GM21576 (cell line): ENCODE measurements around the gene ZNF341.

Source experiments
- ATAC-seq: cut with Tn5 transposase; IDR thresholded peaks from one replicate; pipeline ENCODE4 v1.9.1; 2021; ENCODE audit warnings: mild to moderate bottlenecking, moderate library complexity; ENCODE audit not compliant: unreplicated experiment

Gene ZNF341

DNA sequence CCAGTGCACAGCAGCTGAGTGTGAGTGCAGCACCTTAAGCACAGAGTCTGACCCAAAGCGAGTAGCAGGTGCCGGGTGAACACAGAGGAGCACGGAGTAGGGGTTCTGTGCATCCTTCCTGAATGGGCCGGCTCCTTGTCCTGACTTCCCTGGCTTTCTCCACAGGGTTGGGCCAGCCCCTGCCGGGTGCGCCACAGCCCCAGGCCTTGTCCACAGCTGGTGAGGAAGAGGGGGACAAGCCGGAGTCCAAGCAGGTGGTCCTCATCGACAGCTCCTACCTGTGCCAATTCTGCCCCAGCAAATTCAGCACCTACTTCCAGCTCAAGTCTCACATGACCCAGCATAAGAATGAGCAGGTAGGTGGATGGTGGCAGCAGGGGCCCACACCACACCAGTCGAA lies 34.9 kb downstream of the ZNF341 start:
- ATAC-seq: no peak

DNA sequence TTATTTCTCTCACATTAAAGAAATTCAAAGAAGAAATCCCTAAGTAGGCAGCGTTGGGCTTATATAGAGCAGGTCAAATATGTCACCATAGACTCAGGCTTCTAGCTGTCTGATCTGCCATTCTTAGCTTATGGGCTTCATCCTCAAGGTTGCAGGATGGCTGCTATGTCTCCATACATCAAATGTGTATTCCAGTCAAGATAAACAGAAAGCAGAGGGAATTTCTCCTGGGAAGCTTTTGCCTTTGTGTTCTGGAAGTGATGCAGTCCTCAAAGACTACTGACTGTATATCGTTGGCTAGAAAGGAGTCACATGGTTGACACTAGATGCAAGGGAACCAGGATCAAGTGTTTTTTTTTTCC lies 36.0 kb downstream of the ZNF341 start:
- ATAC-seq: no peak

DNA sequence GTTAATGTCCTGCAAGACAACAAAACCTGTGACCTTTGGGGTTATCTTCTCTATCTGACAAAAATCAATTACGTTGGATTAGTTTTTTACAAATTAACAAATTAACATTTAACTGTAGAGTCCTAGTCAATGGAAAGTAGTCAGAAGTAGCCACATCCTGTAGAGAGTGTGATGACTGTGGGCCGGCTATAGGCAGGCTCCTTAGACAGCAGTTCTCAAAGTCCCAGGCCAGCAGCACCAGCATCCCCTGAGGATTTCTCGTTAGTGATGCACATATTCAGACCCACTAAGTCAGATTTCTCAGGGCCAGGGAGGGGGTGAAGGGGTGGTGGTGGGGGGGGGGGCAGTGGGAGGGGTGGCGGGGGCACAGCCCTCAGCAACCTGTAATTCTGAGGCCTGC lies 37.2 kb downstream of the ZNF341 start:
- no peak for ATAC-seq

- ATAC-seq: no peak
These were observed 38.2 kb downstream of the ZNF341 start for GRCh38 chr20:33770005-33770404.

- ATAC-seq: no peak
These were observed 40.1 kb downstream of the ZNF341 start for GRCh38 chr20:33771938-33772337.

GRCh38 chr20:33772439-33772838 lies 40.6 kb downstream of the ZNF341 start:
- ATAC-seq: no peak

GRCh38 chr20:33773412-33774089 lies 41.8 kb downstream of the ZNF341 start:
- ATAC-seq: peak; percentile 49

DNA sequence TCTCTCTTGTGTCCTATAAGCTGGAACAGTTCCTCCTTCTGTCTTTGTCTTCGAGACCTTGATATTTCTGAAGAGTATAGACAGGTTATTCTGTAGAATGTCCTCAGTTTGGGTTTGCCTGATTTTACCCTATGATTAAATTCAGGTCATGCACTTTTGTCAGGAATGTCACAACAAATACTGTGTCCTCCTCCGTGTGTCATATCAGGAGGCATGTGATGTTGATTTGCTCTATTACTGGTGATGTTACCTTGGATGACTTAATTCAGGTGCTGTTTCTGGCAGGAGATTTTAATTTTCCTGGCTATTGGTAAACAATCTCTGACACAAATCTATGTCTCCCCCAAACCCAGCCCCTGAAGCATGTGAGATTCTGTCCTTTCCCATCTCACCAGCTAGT lies 46.0 kb downstream of the ZNF341 start:
- no peak for ATAC-seq

DNA sequence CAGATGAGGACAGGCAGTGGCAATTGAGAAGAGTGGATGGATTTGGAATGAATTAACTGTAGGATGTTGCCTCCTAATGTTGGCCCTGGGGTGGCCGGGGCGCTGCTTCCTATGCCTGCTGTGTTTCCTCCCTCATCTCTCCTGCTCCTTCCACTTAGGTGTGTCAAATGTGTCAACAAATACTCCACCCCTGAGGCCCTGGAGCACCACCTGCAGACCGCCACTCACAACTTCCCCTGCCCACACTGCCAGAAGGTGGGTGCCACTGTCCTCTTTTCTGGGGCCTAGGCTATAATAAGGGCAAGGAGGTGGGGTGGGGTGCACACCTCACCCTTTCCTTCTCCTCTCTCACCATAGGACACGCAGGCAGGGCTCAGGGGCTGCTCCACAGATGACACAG lies 49.3 kb downstream of the ZNF341 start:
- ATAC-seq: no peak

GRCh38 chr20:33781945-33782344 lies 50.1 kb downstream of the ZNF341 start:
- ATAC-seq: no peak

DNA sequence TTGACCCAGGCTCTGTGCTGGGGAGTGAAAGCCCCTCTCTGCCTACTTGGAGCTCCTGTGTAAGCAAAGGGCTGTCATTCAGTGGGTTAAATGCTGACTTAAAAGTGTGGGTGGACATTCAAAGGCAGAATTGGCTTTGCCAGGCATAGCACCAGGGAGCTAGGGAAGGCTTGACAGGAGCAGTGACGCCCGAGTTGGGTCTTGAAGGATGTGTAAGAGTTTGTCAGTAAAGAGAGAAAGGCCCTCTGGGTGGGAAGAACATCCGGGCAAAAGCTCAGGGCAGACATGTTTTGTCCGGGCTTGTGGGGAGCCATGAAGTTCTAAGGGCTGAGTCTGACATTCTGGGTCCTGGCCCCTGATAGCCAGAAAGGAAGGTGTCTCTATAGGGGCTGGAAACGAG lies 51.5 kb downstream of the ZNF341 start:
- ATAC-seq: no peak

DNA sequence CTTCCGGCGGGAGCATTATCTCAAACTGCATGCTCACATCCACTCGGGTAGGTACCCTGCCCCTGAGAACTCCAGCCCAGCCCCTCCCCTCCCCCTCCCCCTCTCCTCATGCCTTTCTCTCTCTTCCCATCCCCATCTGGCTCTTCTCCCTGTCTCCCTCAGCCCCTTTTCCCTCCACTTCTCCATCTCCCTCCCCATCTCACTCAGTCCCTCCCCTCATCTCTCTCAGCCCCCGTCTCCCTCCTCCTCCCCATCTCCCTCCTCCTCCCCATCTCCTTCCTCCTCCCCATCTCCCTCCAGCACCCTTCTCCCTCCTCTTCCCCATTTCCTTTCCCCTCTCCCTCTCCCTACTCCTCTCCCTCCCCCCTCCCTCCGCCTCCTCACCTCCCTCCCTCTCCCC lies 52.0 kb downstream of the ZNF341 start:
- no peak for ATAC-seq

DNA sequence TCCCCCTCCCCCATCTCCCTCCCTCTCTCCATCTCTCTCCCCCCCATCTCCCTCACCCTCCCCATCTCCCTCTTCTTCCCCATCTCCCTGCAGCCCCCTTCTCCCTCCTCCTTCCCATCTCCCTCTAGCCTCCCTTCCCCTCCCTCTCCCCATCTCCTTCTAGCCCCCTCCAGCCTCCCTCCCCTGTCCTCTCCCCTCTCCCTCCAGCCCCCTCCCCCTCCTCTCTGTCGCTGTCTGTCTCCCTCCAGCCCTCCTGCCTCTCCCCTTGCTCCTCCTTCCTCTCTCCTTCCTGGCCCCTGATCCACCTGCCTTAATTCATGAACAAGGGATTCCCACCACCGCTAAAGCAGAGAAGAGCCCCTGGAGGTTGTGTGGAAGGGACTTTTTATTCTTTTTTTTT lies 52.4 kb downstream of the ZNF341 start:
- no peak for ATAC-seq

DNA sequence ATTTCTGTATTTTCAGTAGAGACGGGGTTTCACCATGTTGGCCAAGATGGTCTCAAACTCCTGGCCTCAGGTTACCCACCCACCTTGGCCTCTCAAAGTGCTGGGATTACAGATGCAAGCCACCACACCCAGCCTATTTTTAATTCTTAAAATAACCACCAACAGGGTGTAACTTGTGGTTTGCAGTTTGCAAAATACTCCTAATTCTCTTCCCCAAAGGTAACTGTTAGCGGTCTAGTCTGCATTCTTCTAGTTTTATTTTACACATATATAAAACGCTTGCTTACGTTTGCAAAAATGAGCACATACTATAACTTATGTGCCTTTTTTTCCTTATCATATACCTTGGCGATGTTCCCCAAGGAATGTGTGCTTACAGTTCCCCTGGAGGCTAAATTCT lies 53.7 kb downstream of the ZNF341 start:
- ATAC-seq: no peak

- no peak for ATAC-seq
These were observed 55.6 kb downstream of the ZNF341 start for GRCh38 chr20:33787253-33787891.

- no peak for ATAC-seq
These were observed 56.7 kb downstream of the ZNF341 start for GRCh38 chr20:33788351-33789049.

GRCh38 chr20:33789109-33789857 lies 57.5 kb downstream of the ZNF341 start:
- ATAC-seq: no peak

- ATAC-seq: no peak
These were observed 58.0 kb downstream of the ZNF341 start for GRCh38 chr20:33789858-33790182.

DNA sequence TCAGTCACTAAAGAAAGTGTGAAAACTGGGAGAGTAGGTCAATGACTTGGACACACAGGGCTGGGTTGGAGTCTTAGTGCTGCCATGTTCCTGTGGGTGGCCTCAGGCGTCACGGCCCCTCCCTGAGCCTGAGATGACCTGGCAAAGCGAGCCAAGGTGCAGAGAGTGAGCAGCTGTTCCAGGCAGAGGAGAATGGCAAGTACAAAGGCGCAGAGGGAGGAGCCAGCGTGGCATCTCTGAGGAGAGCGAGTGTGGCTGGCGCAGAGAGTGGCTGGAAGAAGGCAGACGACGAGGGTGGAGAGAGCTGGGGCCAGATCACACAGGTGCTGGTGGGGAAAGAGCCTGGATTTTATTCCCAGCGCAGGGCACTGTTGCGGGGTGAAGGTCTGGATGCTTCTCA lies 58.8 kb downstream of the ZNF341 start:
- ATAC-seq: no peak

DNA sequence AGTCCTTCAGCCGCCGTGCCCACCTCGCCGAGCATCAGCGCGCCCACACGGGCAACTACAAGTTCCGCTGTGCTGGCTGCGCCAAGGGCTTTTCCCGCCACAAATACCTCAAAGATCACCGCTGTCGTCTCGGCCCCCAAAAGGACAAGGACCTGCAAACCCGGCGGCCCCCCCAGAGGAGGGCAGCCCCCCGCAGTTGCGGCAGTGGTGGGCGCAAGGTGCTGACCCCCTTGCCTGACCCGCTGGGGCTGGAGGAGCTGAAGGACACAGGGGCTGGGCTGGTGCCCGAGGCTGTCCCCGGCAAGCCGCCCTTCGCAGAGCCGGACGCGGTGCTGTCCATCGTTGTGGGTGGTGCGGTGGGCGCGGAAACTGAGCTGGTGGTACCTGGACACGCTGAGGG lies 59.2 kb downstream of the ZNF341 start:
- no peak for ATAC-seq

GRCh38 chr20:33791540-33791939 lies 59.7 kb downstream of the ZNF341 start:
- ATAC-seq: no peak
